Ramos (cell line): ENCODE data around the gene PRIM2.
"Not testable (repeated sequence)": the region's sequence is repeated elsewhere in the genome, so short reads cannot be mapped to it uniquely, and the experiment has no call there.

ENCODE experiments used
- in situ Hi-C: fragments of 300-500 bp; cut with MboI; formaldehyde crosslinking; loops from one replicate; pipeline ENCODE4 v1.14.3; 2022; ENCODE audit warnings: low sequenced_read_pairs; ENCODE audit not compliant: unreplicated experiment

Gene PRIM2

DNA sequence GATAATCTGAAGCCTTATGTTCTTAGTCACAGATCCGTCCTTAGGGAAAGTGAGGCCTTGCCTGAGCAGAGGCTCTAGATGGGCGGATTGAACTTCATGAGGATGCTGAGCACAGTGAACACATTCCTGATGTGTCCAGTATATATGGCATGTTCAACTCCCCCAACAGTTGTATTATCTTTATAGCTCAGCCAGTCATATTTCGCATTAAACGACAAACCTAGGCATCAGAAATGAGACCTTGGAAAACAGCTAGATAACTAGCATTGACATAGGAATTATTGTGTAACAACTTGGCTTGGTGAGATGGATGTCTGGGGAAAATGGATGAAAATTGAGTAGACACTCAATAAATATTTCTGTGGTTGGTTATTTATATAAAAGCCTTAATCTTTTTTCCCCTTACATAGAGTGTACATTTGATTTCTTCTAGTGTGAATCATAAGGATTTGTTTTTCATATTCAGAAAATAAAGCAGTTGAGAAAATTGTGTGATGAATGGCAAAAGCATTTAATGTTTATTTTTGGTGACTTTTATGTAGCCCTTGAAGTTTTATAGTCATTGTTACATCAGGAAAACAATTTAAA lies 169.2 kb downstream of the PRIM2 start:
- in situ Hi-C loops, result not testable (repeated sequence)

DNA sequence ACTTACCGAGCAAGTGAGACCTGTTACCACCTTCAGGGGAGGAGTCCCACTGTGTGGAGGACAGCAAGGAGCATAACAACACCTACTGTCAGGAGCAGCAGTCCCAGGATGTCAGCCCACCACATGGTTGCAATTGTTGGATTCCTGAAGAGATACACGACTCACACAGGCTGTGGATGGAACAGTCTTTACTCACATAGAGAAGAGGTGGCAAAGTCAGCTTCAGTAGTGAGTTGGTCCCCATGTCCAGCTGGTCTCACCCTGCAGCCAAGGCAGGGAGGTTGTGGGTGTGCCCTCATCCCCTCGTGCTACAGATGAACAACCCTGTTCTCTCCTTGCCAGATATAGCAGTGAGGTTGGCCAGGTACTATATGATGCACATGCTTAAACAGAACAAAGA lies 171.1 kb downstream of the PRIM2 start:
- in situ Hi-C loops, result not testable (repeated sequence)

DNA sequence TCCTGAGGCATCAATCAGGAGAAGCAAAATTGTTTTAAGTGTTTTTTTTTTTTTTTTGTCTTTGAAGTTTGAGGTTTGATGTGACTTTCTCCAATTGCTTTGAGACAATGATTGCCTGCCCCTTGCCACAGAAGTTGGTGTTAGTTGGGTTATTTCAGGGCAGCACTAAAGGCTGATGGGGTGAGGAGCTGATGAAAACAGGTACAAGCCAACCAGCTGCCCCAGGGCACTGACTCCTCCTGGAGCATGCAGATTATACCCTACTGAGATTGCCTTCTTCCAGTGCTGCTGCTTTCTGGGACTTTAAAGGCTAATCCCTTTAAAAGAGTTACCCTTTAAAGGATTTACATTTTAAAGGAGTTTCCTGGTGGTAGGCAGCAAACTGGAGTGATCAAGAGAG lies 172.5 kb downstream of the PRIM2 start:
- in situ Hi-C loops, result not testable (repeated sequence)

DNA sequence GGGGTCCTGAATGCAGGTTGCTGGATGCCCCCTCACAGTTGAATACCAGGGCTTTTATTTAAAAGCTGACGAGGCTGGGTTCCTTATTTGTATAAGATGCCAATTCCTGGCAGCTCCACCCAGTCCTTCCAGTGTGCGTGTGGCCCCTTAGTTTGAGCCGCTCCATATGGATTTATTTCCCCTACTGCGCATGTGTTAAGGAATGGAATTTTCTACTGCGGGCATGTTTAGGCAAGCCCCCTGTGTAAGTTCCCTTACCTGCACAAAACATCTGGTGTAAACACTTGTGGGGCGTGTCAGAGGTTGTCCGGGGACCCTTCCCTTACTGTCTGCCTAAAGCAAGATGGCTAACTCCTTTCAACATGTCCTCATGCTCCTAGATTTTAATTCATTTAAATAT lies 174.4 kb downstream of the PRIM2 start:
- in situ Hi-C loops, result not testable (repeated sequence)

DNA sequence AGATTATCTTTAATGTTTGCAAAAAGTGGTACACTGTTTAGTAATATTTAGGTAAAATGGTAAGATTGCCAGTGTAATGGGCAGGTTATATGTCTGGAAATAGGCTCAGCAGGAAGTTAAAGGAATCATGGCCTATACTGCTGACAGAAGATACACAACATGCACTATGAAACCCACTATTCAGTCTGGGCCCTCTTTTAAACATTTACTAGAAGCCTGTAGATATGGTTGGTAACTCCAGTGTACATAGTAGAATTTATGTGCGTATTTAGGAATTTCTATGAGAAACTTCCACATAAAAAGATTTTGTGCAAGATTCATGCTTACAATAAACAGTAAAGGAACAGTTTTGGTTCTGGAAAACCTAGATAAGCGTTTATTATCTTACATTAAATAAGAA lies 178.8 kb downstream of the PRIM2 start:
- in situ Hi-C loops, result not testable (repeated sequence)

DNA sequence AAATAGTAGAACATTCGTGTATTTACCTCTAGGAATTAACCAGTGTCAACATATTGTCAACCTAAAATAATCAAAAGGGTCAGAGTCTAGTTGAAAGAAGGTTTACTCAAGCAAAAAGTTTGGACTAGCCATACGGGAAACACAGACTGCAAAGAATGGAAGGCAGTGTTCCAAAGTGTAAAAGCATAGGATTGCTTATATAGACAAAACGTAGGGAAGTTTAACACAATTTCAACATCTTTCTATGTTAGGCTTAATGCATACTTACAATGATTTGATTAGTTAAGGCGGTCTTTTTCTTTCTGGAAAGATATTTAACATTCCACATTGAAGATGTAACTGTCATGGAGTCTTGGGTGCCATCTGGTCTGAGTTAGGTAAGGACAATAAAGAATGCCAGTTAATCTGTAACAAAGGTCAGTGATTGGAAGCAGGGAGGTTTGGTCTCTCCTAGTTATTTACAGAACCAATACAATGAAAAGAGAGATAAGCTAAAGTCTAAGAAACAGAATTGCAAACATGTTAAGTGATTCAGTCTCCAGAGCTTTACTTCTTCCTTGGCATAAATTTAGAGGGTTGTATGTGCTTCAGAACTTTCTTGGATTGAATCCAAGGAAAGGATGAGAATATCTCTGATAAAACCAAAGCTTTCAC lies 183.1 kb downstream of the PRIM2 start:
- in situ Hi-C loops, result not testable (repeated sequence)

DNA sequence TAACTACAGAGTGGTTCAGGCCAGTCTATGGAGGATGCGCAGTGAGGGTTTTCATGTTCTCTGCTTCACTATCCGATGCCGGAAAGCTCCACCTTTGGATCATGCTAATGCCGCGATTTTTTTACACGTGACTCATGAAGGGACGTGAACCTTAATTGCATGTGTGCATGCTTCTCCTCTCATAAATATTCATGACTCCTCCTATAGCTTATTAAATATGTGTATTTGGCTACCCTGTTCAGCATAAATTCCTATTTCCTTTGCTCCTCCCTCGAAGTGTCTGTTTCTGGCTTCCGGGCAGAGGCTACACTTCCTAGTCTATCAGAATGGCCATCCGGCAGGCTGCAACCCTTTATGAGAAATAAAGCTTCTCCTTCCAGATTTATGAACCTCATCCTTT lies 185.0 kb downstream of the PRIM2 start:
- in situ Hi-C loops, result not testable (repeated sequence)

DNA sequence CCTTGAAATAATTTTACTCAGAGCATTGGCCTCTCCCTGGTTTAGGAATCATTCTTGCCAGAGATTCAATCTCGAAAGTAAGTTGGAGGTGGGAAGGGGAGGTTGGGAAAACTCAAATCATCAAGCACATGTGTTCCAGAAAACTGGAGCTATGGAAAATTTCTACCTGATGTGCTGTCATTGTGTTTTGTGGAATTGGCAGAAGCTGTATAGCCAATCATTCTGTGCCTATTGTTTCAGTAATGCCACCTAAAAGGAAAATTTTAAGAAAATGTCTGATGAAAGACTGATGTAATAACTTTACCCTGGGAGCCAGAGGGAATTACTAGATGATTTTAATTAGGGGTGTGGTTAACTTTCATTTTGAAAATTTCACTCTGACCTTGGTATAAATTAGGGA lies 187.8 kb downstream of the PRIM2 start:
- in situ Hi-C loops, result not testable (repeated sequence)

DNA sequence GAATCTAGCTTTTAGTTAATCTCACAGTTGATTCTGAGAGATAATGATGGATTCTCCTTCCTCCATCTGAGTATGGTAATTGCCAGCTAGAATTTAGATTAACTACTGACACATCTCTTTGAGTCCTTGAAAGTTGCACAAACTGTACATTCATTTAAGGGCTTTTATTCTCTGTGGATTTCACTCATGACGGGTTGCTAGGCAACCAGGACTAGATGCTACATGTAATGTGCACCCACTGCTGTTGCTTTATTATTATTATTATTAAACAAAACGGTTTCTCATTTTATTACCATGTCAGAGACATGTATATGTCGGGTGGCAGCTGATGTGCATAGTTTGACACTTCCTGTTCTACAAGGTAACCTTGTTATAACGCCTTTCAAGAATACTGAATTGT lies 193.0 kb downstream of the PRIM2 start:
- in situ Hi-C loops, result not testable (repeated sequence)

DNA sequence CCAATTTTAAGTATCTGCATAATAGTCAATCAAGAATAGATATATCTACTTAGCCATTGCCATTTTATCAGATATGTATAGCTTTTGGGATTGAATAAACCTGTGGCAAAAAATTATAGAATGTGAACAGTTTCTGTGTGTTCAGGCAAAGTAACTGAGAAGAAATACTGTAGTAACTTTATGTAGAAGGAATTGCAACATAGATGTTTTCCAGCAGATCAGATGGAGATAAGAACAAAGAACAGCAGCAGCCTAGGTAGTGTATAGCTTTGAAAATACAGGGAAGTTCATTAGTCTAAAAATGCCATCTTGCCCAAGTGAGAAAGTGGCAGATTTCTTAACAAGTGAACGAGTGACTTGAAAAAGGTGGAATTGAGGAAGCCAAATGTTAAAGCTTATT lies 197.7 kb downstream of the PRIM2 start:
- in situ Hi-C loops, result not testable (repeated sequence)

DNA sequence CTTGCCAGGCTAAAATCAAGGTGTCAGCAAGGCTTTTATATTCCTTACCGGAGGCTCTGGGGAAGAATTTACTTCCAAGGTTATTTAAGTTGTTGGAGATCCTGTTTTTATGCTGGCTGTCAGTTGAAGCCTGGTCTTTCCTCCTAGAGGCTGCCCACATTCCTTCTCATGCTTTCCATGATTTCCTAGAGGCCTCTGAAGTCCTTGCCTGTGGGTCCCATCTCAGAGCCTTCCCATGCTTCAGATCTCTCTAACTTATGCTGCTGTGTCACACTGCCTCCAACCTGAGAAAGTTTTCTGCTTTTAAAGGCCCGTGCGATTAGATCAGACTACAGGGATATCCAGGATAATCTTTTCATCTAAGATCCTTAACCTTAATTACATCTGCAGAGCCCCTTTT lies 198.4 kb downstream of the PRIM2 start:
- in situ Hi-C loops, result not testable (repeated sequence)

DNA sequence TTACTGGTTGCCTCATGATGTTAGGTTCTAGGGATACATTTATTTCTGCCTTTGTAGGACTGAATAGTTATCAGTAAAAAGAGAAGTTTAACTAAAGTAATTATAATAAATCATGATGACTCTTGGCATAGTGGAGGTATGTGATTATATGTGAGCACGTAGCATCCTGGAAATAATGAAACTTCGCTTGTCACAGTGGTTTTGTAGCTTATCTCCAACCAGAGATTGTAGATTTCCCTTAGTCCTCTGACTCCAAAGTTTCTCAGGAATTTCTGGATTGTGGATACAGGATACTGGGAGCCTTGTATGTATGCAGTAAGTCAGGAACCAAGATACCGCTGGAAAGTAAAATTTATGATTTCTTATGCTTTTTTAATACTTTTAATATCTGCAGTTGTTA lies 199.3 kb downstream of the PRIM2 start:
- in situ Hi-C loops, result not testable (repeated sequence)

DNA sequence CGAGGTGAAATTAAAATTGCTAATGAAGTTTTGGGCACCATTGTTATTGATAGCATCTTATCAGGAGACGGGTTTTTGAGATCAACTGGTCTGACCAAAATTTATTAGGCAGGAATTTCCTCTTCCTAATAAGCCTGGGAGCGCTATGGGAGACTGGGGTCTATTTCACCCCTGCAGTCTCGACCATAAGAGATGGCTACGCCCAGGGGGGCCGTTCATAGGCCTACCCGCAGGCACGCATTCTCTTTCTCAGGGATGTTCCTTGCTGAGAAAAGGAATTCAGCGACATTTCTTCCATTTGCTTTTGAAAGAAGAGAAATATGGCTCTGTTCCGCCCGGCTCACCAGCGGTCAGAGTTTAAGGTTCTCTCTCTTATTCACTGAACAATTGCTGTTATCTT lies 201.8 kb downstream of the PRIM2 start:
- in situ Hi-C loops, result not testable (repeated sequence)

DNA sequence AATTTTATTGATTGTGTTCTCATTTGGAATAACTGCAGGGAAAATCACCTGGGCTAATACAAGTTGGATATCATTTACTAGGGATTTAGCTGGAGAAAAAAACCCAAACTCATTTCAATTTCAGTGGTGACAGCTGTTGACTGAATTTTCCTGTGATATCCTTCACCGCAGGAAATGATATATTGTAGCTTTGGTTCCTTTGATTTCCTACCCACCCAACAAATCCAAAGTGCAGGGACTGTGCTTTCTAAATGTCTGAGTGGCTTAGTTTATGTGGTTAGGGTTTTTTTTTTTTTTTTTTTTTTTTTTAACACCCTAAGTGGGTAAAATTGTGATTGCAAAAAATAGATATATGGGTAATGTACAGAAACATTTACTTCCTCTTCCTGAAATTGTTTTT lies 203.7 kb downstream of the PRIM2 start:
- in situ Hi-C loops, result not testable (repeated sequence)

DNA sequence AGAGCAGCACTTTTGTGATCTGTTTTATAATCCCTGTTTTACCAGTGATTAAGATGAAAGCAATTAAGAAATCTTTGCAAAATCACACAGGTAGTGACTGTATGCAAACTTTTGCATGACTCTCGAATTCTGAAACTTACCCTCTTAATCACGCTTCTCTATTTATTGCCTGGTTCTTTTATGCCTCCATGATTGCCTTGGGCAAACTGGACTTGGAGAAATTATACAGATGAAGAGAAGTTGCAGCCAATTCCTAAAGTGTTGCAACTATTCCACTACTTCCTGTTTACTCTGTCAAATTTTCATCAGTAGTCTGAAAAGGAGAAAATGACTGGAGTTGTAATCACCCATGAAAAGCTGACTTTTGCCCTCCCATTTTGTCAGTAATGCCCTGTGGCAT lies 205.8 kb downstream of the PRIM2 start:
- in situ Hi-C loops, result not testable (repeated sequence)

DNA sequence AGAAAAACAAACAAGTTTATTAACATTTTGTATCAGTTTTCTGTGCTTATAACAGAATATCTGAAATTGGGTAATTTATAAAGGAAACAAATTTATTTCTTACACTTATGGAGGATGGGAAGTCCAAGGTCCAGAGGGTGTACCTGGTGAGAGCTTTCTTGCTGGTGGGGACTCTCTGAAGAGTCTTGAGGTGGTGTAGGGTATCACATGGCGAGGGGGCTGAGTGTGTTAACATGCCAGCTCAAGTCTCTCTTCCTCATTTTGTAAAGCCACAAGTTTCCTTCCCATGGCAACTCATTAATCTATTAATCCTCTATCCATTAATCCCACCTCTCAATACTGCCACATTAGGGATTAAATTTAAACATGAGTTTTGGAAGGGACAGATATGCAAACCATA lies 212.3 kb downstream of the PRIM2 start:
- in situ Hi-C loops, result not testable (repeated sequence)

DNA sequence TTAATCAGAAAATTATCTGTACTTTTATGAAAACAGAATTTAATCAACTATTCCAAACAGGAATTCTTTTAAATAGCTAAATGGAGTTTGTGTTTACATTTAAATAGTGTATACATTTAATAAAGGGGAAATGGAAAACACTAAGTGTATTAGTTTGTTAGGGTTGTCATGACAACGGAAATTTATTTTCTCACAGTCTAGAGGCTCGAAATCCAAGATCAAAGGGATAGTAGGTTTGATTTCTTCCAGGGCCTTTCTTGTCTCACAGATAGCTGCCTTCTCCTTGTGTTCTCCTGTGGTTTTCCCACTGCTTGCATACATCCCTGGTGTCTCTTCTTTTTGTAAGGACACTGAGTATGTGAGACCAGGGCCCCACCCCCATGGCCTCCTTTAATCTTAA lies 215.2 kb downstream of the PRIM2 start:
- in situ Hi-C loops, result not testable (repeated sequence)

DNA sequence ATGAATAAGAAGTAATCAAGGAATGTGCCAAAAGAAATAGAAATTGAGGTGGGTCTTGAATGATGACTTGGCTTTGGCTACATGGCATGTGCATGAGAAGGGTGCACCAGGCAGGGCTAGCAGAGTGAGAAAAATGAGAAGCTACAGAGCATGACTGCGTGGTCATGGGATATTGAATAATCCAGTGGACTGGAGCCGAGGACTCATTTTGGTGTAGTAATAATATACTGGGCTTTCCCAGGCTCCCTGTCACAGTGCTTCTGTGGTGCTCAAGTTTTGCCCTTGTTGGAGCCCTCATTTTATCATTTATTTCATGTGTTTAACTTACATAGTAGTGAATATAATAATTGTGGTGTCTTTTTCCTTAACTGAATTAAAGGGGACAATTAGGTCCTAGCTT lies 217.7 kb downstream of the PRIM2 start:
- in situ Hi-C loops, result not testable (repeated sequence)

DNA sequence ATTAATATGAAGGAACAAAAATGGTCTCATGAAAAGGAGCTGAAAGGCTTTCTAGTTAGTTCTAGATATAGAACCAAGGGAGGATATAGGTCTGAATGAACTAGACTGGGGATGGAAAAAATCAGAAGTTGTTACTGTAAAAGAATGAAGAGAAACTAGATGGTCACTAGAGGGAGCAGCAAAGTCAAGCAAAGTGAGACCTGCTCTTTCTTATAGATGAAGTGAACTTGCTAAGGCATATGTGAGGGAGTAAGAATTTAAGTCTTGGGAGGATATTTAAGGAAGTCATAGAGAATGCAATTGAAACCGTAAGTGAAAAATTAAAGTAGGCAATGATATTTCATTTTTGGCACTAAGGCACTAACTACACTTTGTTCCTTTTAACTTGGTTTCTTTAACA lies 218.6 kb downstream of the PRIM2 start:
- in situ Hi-C loops, result not testable (repeated sequence)

DNA sequence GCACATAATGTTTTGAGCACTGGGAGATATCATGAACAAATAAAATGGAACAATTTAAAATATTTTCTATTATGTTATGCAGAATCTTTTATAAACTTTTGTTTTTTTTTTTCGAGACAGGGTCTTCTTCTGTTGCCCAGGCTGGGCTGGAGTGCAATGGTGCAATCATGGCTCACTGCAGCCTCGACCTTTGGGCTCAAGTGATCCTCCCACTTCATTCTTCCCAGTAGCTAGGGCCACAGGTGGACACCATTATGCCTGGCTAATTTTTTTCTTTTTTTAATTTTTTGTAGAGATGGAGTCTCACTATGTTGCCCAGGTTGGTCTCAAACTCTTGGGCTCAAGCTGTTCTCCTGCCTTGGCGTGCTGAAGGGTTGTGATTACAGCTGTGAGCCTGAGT lies 220.5 kb downstream of the PRIM2 start:
- in situ Hi-C loops, result not testable (repeated sequence)

DNA sequence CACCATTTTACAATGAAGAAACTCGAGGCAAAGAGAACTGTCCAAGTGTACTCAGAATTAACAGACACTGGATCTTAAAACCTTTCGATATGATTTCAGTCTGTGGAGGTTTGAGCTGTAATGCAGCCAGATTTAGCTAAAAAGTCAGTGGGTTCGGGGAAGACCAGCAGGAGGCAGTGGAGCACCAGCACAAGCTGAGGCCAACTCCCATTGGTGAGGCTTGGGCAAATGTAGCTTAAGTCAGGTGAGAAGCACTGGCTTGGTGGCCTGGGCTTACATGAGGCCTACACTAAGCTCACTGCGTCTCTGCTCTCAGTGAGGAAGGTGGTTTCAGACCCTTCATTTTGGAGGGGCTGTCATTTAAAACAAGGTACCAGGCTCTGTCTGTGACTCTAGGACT lies 234.5 kb downstream of the PRIM2 start:
- in situ Hi-C loops, result not testable (repeated sequence)

DNA sequence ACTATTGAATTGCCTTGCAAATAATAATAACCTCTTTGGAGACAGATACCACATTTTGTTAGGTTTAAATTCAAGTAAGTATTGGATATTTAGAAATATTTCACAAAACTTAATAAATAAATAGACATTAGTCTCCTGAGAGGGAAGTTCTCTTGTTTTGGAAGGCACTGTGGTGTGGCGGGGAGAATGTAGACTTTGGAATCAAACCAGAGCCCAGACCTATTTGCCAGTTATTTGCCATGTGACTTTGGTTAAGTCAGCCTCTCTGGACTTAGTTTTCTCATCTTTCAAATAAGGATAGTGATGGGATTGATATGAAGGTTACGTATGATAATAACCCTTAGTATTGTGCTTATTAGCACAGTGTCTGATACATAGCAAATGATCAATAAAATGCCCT lies 240.4 kb downstream of the PRIM2 start:
- in situ Hi-C loops, result not testable (repeated sequence)
